Subcutaneous adipose tissue (tissue), 4 donors: Measurements from ENCODE around the gene PDK4. TPM values are rescaled to one million over a fixed set of nuclear protein-coding genes. Genes with fewer than 3 reads are reported as not detected.

Source experiments
- CTCF ChIP-seq: fragments of 450-650 bp; IDR thresholded peaks from one replicate; pipeline ENCODE4 v1.5.1; 2016; ENCODE audit warnings: low read depth, mild to moderate bottlenecking, control low read depth, antibody characterized with exemption, moderate library complexity
- total RNA-seq, 4 donors: library from RNA; depleted of rRNA; stranded (reverse); fragments of >200 nt; gene quantifications; one replicate each; pipeline ENCODE4 v1.1.0, GENCODE V29; 2016

PDK4 gene
- total RNA-seq, 4 donors from 2014 or later: 644 to 2,300 (median 1,753) TPM

- TF ChIP-seq CTCF: no peak
These were observed 49.7 kb downstream of the PDK4 start for GRCh38 chr7:95546647-95547046.

- TF ChIP-seq CTCF: no peak
These were observed 50.6 kb downstream of the PDK4 start for GRCh38 chr7:95545673-95546072.

- TF ChIP-seq CTCF: no peak
These were observed 51.2 kb downstream of the PDK4 start for GRCh38 chr7:95545007-95545615.

- TF ChIP-seq CTCF: no peak
These were observed 52.1 kb downstream of the PDK4 start for GRCh38 chr7:95544171-95544570.

GRCh38 chr7:95543312-95543711 is 53.0 kb downstream of the PDK4 start:
- no peak for TF ChIP-seq CTCF

- TF ChIP-seq CTCF: no peak
These were observed 56.0 kb downstream of the PDK4 start for GRCh38 chr7:95540366-95540765.

GRCh38 chr7:95539426-95539825 is 56.9 kb downstream of the PDK4 start:
- TF ChIP-seq CTCF: no peak
